Heart left ventricle (tissue), 13 donors: Measurements from ENCODE around the gene KEAP1.
"Not testable (repeated sequence)": the region's sequence is repeated elsewhere in the genome, so short reads cannot be mapped to it uniquely, and the experiment has no call there.

Experiments used
- CTCF ChIP-seq, 12 donors: fragments of 200-600 bp; sonication (generic) in 4 of 12; IDR thresholded peaks; one replicate each; pipeline versions ENCODE4 v1.5.0 to v1.8.0; 2018 to 2022; ENCODE audit warnings: antibody characterized with exemption in 12 of 12, mild to moderate bottlenecking in 5 of 12
- POLR2A ChIP-seq, 2 donors: fragments of 450-650 bp; IDR thresholded peaks; one replicate each; pipeline ENCODE4 v1.6.1; 2017; ENCODE audit warnings: antibody characterized with exemption in 2 of 2, mild to moderate bottlenecking in 2 of 2, moderate library complexity in 2 of 2
- donor health status: ischemic (EF 13 %, LVEDD 7.1; RV severe dilation, severe dysfunction).
- donor health status: DM: no; HTN: yes; CAD: no.
- donor health status: DM: no; HTN: no; CAD: no.
- donor health status: ischemic (EF 25% LVEDD 6.9; RV normal size, moderate dysfunction).
- donor health status: ischemic (EF 25% LVEDD 5.7; RV mildly dilated, moderate dysfunction).
- donor health status: ischemic (EF 35%, LVEDD 5.7; RV mildly dilated, moderate dysfunction).
- donor health status: nonischemic (EF 11% LVEDD 7.7; RV severe dilation, severe dysfunction).
- donor health status: DM: yes; HTN: yes; CAD: no.
- donor health status: PGD.
- donor health status: ischemic (EF 29% LVEDD 5.4; RV normal size, mild dysfunction).
- donor health status: nonischemic (EF 23%, LVEDD 6.1; RV moderate dilation, normal function).

DNA sequence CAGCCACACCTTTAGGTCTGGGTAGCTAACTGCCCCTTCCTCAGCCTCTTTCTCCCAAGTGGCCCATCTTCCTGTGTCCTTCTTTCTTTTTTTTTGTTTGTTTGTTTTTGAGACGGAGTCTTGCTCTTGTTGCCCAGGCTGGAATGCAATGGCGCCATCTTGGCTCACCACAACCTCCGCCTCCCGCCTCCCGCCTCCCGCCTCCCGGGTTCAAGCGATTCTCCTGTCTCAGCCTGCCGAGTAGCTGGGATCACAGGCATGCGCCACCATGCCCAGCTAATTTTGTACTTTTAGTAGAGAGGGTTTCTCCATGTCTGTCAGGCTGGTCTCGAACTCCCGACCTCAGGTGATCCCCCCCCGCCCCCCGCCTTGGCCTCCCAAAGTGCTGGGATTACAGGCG lies 41.1 kb downstream of the KEAP1 start:
- TF ChIP-seq CTCF, POLR2A (IDR thresholded peaks at IDR 0.05): not testable (repeated sequence)
